ENCODE results near the gene PCSK5.

PCSK5 gene

DNA sequence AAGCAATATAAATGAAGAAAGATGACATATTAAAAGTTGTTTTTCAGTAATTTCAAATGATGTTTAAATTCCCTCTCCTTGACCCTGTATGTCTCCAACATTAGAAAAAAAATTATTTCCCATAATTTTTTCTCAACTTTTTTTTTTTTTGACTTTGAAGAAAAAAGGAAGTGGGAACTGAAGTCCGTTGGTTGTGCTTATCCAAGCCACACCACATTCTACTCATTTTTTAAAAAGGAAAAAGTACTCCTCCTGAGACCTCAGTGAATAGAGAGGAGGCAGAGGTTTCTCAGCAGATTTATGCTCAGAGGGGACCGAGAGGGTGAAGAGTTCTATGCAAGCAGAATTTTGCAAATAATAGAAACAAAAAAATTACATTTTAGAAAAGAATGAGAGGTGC is 123.3 kb downstream of the PCSK5 start:
- in situ Hi-C loops (cut with MboI; ENCODE audit: low sequenced_read_pairs, unreplicated experiment) = no loop called here
- TF ChIP-seq, protein P1, sequence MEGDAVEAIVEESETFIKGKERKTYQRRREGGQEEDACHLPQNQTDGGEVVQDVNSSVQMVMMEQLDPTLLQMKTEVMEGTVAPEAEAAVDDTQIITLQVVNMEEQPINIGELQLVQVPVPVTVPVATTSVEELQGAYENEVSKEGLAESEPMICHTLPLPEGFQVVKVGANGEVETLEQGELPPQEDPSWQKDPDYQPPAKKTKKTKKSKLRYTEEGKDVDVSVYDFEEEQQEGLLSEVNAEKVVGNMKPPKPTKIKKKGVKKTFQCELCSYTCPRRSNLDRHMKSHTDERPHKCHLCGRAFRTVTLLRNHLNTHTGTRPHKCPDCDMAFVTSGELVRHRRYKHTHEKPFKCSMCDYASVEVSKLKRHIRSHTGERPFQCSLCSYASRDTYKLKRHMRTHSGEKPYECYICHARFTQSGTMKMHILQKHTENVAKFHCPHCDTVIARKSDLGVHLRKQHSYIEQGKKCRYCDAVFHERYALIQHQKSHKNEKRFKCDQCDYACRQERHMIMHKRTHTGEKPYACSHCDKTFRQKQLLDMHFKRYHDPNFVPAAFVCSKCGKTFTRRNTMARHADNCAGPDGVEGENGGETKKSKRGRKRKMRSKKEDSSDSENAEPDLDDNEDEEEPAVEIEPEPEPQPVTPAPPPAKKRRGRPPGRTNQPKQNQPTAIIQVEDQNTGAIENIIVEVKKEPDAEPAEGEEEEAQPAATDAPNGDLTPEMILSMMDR (IDR thresholded peaks at IDR 0.05; ENCODE audit: borderline replicate concordance, control extremely low read depth, extremely low read depth, insufficient read depth, missing control alignments) = no peak
- no peak for DNase-seq (ENCODE audit: low spot score)

GRCh38 chr9:76018235-76018634 is 127.8 kb downstream of the PCSK5 start:
- TF ChIP-seq, protein P1 (IDR thresholded peaks at IDR 0.05; ENCODE audit: borderline replicate concordance, control extremely low read depth, extremely low read depth, insufficient read depth, missing control alignments) = no peak

GRCh38 chr9:76018761-76019160 is 128.3 kb downstream of the PCSK5 start:
- in situ Hi-C loops (cut with MboI; ENCODE audit: low sequenced_read_pairs, unreplicated experiment) = no loop called here
- TF ChIP-seq, protein P1 (IDR thresholded peaks at IDR 0.05; ENCODE audit: borderline replicate concordance, control extremely low read depth, extremely low read depth, insufficient read depth, missing control alignments) = no peak
- no peak for DNase-seq (ENCODE audit: low spot score)

More at GRCh38 chr9:76018235-76018634, 127.8 kb downstream of the PCSK5 start:
- in situ Hi-C loops (cut with MboI; ENCODE audit: low sequenced_read_pairs, unreplicated experiment) = no loop called here
- DNase-seq (ENCODE audit: low spot score) = no peak

DNA sequence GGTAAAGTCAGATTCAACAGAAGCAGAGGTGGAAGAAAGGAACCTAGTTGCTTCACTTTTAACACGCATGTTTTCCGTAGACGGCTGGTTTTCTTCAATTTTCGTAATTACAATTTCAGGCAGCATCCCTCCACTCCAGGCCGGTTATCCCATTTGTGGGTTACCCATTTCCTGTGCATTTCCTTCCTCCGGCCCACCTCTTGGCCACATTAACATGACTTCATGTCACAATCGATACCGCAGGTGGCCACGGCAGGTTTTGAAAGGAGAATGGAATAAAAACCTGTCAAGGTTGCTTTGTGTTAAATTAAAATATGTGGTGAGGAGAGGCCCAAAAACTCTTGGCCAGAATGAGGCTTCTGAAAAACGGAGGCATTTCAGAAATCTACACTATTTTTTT is 130.2 kb downstream of the PCSK5 start:
- TF ChIP-seq, protein P1 (IDR thresholded peaks at IDR 0.05; ENCODE audit: borderline replicate concordance, control extremely low read depth, extremely low read depth, insufficient read depth, missing control alignments) = no peak
- no peak for DNase-seq (ENCODE audit: low spot score)
- in situ Hi-C loops (cut with MboI; ENCODE audit: low sequenced_read_pairs, unreplicated experiment) = no loop called here

DNA sequence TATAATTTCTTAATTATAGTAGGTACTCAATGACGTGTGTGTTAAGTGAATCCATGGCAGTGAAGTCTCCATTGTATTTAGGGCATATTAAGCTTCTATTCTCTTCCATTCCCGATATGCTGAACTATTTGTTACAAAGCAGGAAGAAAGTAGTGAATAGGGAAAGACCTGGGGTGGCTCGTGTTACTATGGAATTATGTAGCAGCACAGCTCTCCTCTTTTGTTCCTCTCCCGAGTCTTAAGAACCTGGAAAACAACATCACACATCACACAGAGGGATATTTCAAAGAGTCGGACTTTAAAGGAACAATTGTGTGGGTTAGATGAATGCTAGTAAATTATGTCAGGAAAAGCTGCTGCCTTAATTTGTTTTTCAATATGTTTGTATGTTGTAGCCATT is 131.8 kb downstream of the PCSK5 start:
- in situ Hi-C loops (cut with MboI; ENCODE audit: low sequenced_read_pairs, unreplicated experiment) = no loop called here
- DNase-seq (ENCODE audit: low spot score) = no peak
- TF ChIP-seq, protein P1 (IDR thresholded peaks at IDR 0.05; ENCODE audit: borderline replicate concordance, control extremely low read depth, extremely low read depth, insufficient read depth, missing control alignments) = no peak

DNA sequence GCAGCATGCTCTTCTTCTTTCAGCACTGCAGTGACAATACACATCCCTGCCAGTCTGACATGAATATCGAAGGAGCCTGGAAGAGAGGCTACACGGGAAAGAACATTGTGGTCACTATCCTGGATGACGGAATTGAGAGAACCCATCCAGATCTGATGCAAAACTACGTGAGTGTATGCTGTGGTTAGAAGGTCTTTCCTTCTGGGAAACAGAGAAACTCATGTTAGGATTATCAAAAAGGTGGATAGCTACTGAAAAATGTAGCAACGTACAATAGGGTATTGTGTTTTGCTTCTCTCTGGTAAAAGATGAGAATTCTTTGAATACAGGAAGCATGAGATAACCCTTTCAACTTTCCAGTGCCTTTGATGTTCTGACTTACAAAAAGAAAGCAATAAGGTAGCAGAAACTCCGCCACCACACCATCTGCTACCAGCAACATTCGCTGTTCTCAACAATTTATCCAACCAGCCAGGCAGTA is 133.3 kb downstream of the PCSK5 start:
- in situ Hi-C loops (cut with MboI; ENCODE audit: low sequenced_read_pairs, unreplicated experiment) = no loop called here
- TF ChIP-seq, protein P1 (IDR thresholded peaks at IDR 0.05; ENCODE audit: borderline replicate concordance, control extremely low read depth, extremely low read depth, insufficient read depth, missing control alignments) = no peak
- DNase-seq (ENCODE audit: low spot score) = no peak

DNA sequence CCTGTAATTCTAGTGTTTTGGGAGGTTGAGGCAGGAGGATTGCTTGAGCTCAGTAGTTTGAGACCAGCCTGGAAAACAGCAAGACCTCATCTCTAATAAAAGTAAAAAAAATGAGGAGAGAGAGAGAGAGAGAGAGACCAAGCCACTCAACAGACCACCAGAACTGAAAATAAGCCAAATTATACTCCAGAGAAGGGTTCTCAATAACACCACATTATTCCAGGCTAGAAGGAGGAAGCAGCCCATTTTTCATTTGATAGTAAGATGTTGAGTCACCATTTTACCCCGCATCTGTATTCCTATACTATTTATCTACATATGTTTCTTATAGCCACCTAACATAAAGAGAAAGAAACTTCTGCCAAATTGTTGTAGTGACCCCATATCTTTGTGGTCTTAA is 134.8 kb downstream of the PCSK5 start:
- TF ChIP-seq, protein P1 (IDR thresholded peaks at IDR 0.05; ENCODE audit: borderline replicate concordance, control extremely low read depth, extremely low read depth, insufficient read depth, missing control alignments) = no peak
- in situ Hi-C loops (cut with MboI; ENCODE audit: low sequenced_read_pairs, unreplicated experiment) = no loop called here
- DNase-seq (ENCODE audit: low spot score) = no peak

Data from GM13976 (cell line).